Caki2 (cell line): ENCODE data around the gene RNASEH2C. TPM values are rescaled to one million over a fixed set of nuclear protein-coding genes. Genes with fewer than 3 reads are reported as not detected.
"Not testable (repeated sequence)": the region's sequence is repeated elsewhere in the genome, so short reads cannot be mapped to it uniquely, and the experiment has no call there.

Experiments
- DNase-seq: peaks from one replicate; pipeline ENCODE4 v3.0.0-alpha.2; 2015; ENCODE audit warnings: low read depth
- in situ Hi-C: cut with HindIII; loops from 2 replicates; pipeline ENCODE4 v1.10.0; 2016; ENCODE audit warnings: low sequenced_read_pairs, low pct_unique_long_range_greater_than_20kb, mixed read lengths
- total RNA-seq: library from RNA; depleted of rRNA; stranded (reverse); fragments of >200 nt; shearing (Covaris generic); gene quantifications from 2 replicates; pipeline ENCODE4 v1.2.3, GENCODE V29; 2014; ENCODE audit warnings: low replicate concordance; rRNA removed

RNASEH2C gene
- total RNA-seq, 1 experiment from 2014 or later = 29.2 TPM

GRCh38 chr11:65699306-65699705 is 21.3 kb downstream of the RNASEH2C start:
- no peak for DNase-seq
- in situ Hi-C loops = no loop called here

- no peak for DNase-seq
- in situ Hi-C loops = no loop called here
These were observed 22.4 kb downstream of the RNASEH2C start for GRCh38 chr11:65698205-65698604.

- no peak for DNase-seq
- in situ Hi-C loops = no loop called here
These were observed 23.6 kb downstream of the RNASEH2C start for GRCh38 chr11:65696802-65697552.

DNA sequence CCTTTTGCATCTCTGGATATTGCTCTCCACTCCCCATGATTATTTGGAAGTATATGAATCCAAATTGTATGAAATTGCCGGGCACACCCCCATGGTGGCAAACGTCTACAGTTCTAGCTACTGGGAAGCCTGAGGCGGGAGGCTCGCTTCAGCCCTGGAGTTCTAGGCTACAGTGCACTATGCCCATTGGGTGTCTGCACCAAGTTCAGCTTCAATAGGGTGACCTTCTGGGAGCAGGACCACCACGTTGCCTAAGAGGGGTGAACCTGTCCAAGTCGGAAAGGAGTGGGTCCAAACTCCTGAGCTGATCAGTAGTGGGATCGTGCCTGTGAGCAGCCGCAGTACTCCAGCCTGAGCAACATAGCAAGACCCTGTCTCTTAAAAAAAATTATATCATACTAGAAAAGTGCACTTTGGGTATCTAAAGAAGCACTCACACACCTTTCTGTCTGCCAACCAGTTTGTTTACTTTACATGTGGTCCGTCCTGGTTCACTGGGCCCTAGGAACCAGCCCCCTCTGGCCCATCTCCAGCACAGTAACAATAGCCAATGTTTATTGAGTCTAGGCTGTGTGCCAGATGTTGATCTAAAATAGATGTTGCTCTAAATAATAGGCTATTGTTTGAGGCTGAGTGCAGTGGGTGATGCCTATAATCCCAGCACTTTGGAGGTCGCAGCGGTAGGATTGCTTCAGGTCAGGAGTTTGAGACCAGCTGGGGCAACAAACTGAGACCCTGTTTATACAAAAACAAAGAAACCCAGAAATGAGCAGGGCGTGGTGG is 24.9 kb downstream of the RNASEH2C start:
- DNase-seq = peak; percentile 62

GRCh38 chr11:65692367-65692766 is 28.2 kb downstream of the RNASEH2C start:
- DNase-seq = no peak
- in situ Hi-C loops = no loop called here

More for the DNA sequence above, 24.9 kb downstream of the RNASEH2C start:
- in situ Hi-C loops = no loop called here

DNA sequence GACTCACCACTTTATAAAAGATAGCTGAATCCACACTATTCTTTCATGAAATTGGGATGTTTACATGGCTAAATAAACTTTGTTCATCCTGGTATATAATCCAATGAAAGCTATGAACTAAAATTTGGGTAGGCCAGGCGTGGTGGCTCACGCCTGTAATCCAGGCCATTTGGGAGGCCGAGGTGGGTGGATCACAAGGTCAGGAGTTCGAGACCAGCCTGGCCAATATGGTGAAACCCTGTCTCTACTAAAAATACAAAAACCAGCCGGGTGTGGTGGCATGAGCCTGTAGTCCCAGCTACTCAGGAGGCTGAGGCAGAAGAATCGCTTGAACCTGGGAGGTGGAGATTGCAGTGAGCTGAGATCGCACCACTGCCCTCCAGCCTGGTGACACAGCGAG is 28.8 kb downstream of the RNASEH2C start:
- DNase-seq, in situ Hi-C loops: not testable (repeated sequence)

- in situ Hi-C loops = no loop called here
These were observed 34.6 kb downstream of the RNASEH2C start for GRCh38 chr11:65685981-65686380.

DNA sequence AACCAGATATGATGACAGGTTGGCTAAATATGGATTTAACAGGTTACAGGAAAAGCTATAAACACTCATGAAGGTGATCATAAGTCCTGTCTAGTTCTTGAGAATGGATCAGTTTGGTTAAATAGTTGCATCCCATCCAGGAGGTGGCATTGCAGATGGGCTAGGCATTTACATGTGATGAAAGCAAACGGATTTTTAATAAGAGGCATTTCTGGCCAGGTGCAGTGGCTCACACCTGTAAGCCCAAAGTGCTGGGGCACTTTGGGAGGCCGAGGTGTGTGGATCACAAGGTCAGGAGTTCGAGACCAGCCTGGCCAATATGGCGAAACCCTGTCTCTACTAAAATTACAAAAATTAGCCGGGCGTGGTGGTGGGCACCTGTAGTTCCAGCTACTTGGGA is 37.1 kb downstream of the RNASEH2C start:
- in situ Hi-C loops, DNase-seq: not testable (repeated sequence)

More at GRCh38 chr11:65685981-65686380, 34.6 kb downstream of the RNASEH2C start:
- no peak for DNase-seq

- no peak for DNase-seq
- in situ Hi-C loops = no loop called here
These were observed 40.3 kb downstream of the RNASEH2C start for GRCh38 chr11:65680192-65680743.

GRCh38 chr11:65672982-65673381 is 47.6 kb downstream of the RNASEH2C start:
- in situ Hi-C loops = no loop called here
- DNase-seq = no peak

GRCh38 chr11:65672180-65672860 is 48.3 kb downstream of the RNASEH2C start:
- in situ Hi-C loops = no loop called here

More at GRCh38 chr11:65672180-65672860, 48.3 kb downstream of the RNASEH2C start:
- no peak for DNase-seq

Other genes with a start within 250 kb of the RNASEH2C start
- 107 and 234 TPM in 2 replicates for gene MALAT1, start 221.8 kb downstream of the RNASEH2C start, total RNA-seq
- gene SCYL1, start 195.7 kb downstream of the RNASEH2C start, total RNA-seq = 42.2 and 58.0 TPM in 2 replicates
- 74.6 and 77.7 TPM in 2 replicates for gene LTBP3, start 162.4 kb downstream of the RNASEH2C start, total RNA-seq
- 90.4 and 96.5 TPM in 2 replicates for gene ZNRD2, start 150.3 kb downstream of the RNASEH2C start, total RNA-seq
- gene FAM89B, start 148.3 kb downstream of the RNASEH2C start, total RNA-seq = 18.4 and 53.5 TPM in 2 replicates
- 35.3 and 39.2 TPM in 2 replicates for gene EHBP1L1, start 144.7 kb downstream of the RNASEH2C start, total RNA-seq
- not detected in 2 replicates for gene KCNK7, start 125.0 kb downstream of the RNASEH2C start, total RNA-seq
- 37.2 and 40.0 TPM in 2 replicates for gene MAP3K11, start 106.6 kb downstream of the RNASEH2C start, total RNA-seq
- gene PCNX3, start 105.0 kb downstream of the RNASEH2C start, total RNA-seq = 20.8 and 22.8 TPM in 2 replicates
- 12.2 and 34.4 TPM in 2 replicates for gene SIPA1, start 82.7 kb downstream of the RNASEH2C start, total RNA-seq
- gene RELA, start 57.9 kb downstream of the RNASEH2C start, total RNA-seq = 36.3 and 49.7 TPM in 2 replicates
- 43.6 and 71.0 TPM in 2 replicates for gene KAT5, start 8.5 kb downstream of the RNASEH2C start, total RNA-seq
- 7.2 and 7.9 TPM in 2 replicates for gene AP5B1, start 60.2 kb upstream of the RNASEH2C start, total RNA-seq
- gene OVOL1, start 66.3 kb upstream of the RNASEH2C start, total RNA-seq = not detected in 2 replicates
- gene SNX32, start 113.2 kb upstream of the RNASEH2C start, total RNA-seq = not detected in 2 replicates
- 1,200 and 1,265 TPM in 2 replicates for gene CFL1, start 137.4 kb upstream of the RNASEH2C start, total RNA-seq
- gene MUS81, start 139.6 kb upstream of the RNASEH2C start, total RNA-seq = 69.0 and 76.8 TPM in 2 replicates
- gene EFEMP2, start 152.0 kb upstream of the RNASEH2C start, total RNA-seq = 0.75 and 5.2 TPM in 2 replicates
- gene CTSW, start 159.0 kb upstream of the RNASEH2C start, total RNA-seq = not detected in 2 replicates
- gene FIBP, start 167.7 kb upstream of the RNASEH2C start, total RNA-seq = 61.1 and 89.5 TPM in 2 replicates
- gene CCDC85B, start 169.9 kb upstream of the RNASEH2C start, total RNA-seq = 82.6 and 121 TPM in 2 replicates
- gene FOSL1, start 179.6 kb upstream of the RNASEH2C start, total RNA-seq = 67.3 and 80.4 TPM in 2 replicates
- 12.7 and 36.3 TPM in 2 replicates for gene C11orf68, start 198.3 kb upstream of the RNASEH2C start, total RNA-seq
- 212 and 270 TPM in 2 replicates for gene DRAP1, start 198.6 kb upstream of the RNASEH2C start, total RNA-seq
- not detected in 2 replicates for gene TSGA10IP, start 224.7 kb upstream of the RNASEH2C start, total RNA-seq
- gene SART1, start 240.9 kb upstream of the RNASEH2C start, total RNA-seq = 28.1 and 68.3 TPM in 2 replicates